ENCODE data around the gene HVCN1.

- no peak for TF ChIP-seq CTCF (IDR thresholded peaks at IDR 0.05; ENCODE audit: low read length)
- TF ChIP-seq EZH2 (IDR thresholded peaks at IDR 0.05; ENCODE audit: borderline replicate concordance, low read length), result no peak
Measured at GRCh38 chr12:110683888-110684287, 5.0 kb downstream of the HVCN1 start.
